ENCODE data around the gene KCNT1.

The KCNT1 gene

GRCh38 chr9:135787317-135787716 is 85.3 kb downstream of the KCNT1 start:
- DNase-seq: no peak

GRCh38 chr9:135787776-135788575 is 86.0 kb downstream of the KCNT1 start:
- no peak for DNase-seq

GRCh38 chr9:135788576-135789300 is 86.8 kb downstream of the KCNT1 start:
- no peak for DNase-seq

- no peak for DNase-seq
These were observed 87.9 kb downstream of the KCNT1 start for GRCh38 chr9:135789838-135790291.

GRCh38 chr9:135790356-135790755 is 88.4 kb downstream of the KCNT1 start:
- DNase-seq: no peak

- no peak for DNase-seq
These were observed 88.9 kb downstream of the KCNT1 start for GRCh38 chr9:135790850-135791249.

GRCh38 chr9:135791431-135792267 is 89.7 kb downstream of the KCNT1 start:
- DNase-seq: no peak

GRCh38 chr9:135792268-135793128 is 90.5 kb downstream of the KCNT1 start:
- DNase-seq: no peak

- no peak for DNase-seq
These were observed 91.5 kb downstream of the KCNT1 start for GRCh38 chr9:135793221-135794056.

GRCh38 chr9:135794057-135794335 is 92.0 kb downstream of the KCNT1 start:
- no peak for DNase-seq

- DNase-seq: no peak
These were observed 92.4 kb downstream of the KCNT1 start for GRCh38 chr9:135794361-135794885.

- DNase-seq: no peak
These were observed 93.4 kb downstream of the KCNT1 start for GRCh38 chr9:135795391-135795790.

GRCh38 chr9:135796784-135797485 is 95.0 kb downstream of the KCNT1 start:
- no peak for DNase-seq

GRCh38 chr9:135797507-135798262 is 95.7 kb downstream of the KCNT1 start:
- no peak for DNase-seq

- no peak for DNase-seq
These were observed 96.2 kb downstream of the KCNT1 start for GRCh38 chr9:135798263-135798585.

GRCh38 chr9:135799261-135799660 is 97.3 kb downstream of the KCNT1 start:
- no peak for DNase-seq

- DNase-seq: no peak
These were observed 99.1 kb downstream of the KCNT1 start for GRCh38 chr9:135801070-135801469.

GRCh38 chr9:135802876-135803419 is 101.0 kb downstream of the KCNT1 start:
- DNase-seq: no peak

- no peak for DNase-seq
These were observed 101.5 kb downstream of the KCNT1 start for GRCh38 chr9:135803441-135803840.

Data from NCI-H2227 treated with DMSO at 0.1 percent for 48 hours (cell line).